MCF 10A (cell line): ENCODE data around the gene BLM. TPM values are rescaled to one million over a fixed set of nuclear protein-coding genes. Genes with fewer than 3 reads are reported as not detected.

ENCODE experiments used
- BruUV-seq: library from RNA; stranded (reverse); fragments of 400-500 nt; replicated peaks from 2 replicates; lab custom pipeline; 2021; lab: Mats Ljungman, UMichigan
- CTCF ChIA-PET: fragments of 300-600 bp; sonication (Branson Sonifier 250); formaldehyde crosslinking; extraction: SDS; loops from one replicate; lab custom pipeline; 2021; ENCODE audit warnings: antibody characterized with exemption, inconsistent platforms; lab: Yijun Ruan, JAX
- POLR2A ChIA-PET: fragments of 300-600, 350-650 bp; sonication (Branson Sonifier 250); formaldehyde crosslinking; extraction: SDS; loops from one replicate; lab custom pipeline; 2020; ENCODE audit warnings: antibody characterized with exemption, inconsistent platforms; lab: Yijun Ruan, JAX
- DNase-seq: peaks from one replicate; pipeline ENCODE4 v3.0.0-alpha.2; 2018; ENCODE audit not compliant: unreplicated experiment
- H3K27ac Mint-ChIP-seq: one replicate; pipeline ENCODE4 v1.8.0; 2022; ENCODE audit warnings: mild to moderate bottlenecking, low read depth, mixed read lengths; ENCODE audit not compliant: unreplicated experiment
- H3K27me3 Mint-ChIP-seq: one replicate; pipeline ENCODE4 v1.8.0; 2022; ENCODE audit warnings: mixed read lengths; ENCODE audit not compliant: insufficient read depth, unreplicated experiment
- H3K36me3 Mint-ChIP-seq: one replicate; pipeline ENCODE4 v1.8.0; 2022; ENCODE audit warnings: mild to moderate bottlenecking, moderate library complexity, mixed read lengths; ENCODE audit not compliant: insufficient read depth, unreplicated experiment
- H3K4me1 Mint-ChIP-seq: one replicate; pipeline ENCODE4 v1.8.0; 2022; ENCODE audit warnings: mixed read lengths; ENCODE audit not compliant: insufficient read depth, unreplicated experiment
- H3K4me3 Mint-ChIP-seq: one replicate; pipeline ENCODE4 v1.8.0; 2022; ENCODE audit warnings: mild to moderate bottlenecking, moderate library complexity, mixed read lengths; ENCODE audit not compliant: unreplicated experiment
- H3K9me3 Mint-ChIP-seq: one replicate; pipeline ENCODE4 v1.8.0; 2022; ENCODE audit warnings: mixed read lengths; ENCODE audit not compliant: unreplicated experiment
- CTCF ChIP-seq: fragments of 200-600 bp; IDR thresholded peaks from one replicate; pipeline ENCODE4 v1.8.0; 2022; ENCODE audit warnings: antibody characterized with exemption, mild to moderate bottlenecking; ENCODE audit not compliant: unreplicated experiment
- intact Hi-C: fragments of 100-400 bp; cut with micrococcal nuclease; formaldehyde crosslinking; loops from 2 replicates; pipeline ENCODE4 v1.14.1; 2022
- total RNA-seq: library from RNA; stranded (reverse); gene quantifications from 2 replicates; pipeline ENCODE4 v1.2.3, GENCODE V29; 2022

BLM gene
- total RNA-seq, 1 experiment from 2014 or later = 5.2 TPM

- H3K9me3 Mint-ChIP-seq = no peaks in the 10 kb centered on the region
Observed at GRCh38 chr15:90701048-90701447, 16.1 kb upstream of the BLM start.

GRCh38 chr15:90701880-90702630, 15.1 kb upstream of the BLM start:
- ChIA-PET CTCF (interaction anchor here (0.7 to 2.1 kb wide), 3 partner anchors 52 to 184 kb away, joined by 3 to 6 read pairs (median 4); no protein-coding TSS in a partner anchor), POLR2A (no interaction called here)
- H3K4me3 Mint-ChIP-seq = no peak overlapping the region
- intact Hi-C loops = no loop called here
- no peaks in the 10 kb centered on the region for H3K9me3 Mint-ChIP-seq
- H3K4me1 Mint-ChIP-seq = no peaks in the 10 kb centered on the region
- no TSS peak for BruUV-seq
- DNase-seq = no peak
- H3K27ac Mint-ChIP-seq = no peak overlapping the region
- TF ChIP-seq CTCF = no peak
- no peaks in the 10 kb centered on the region for H3K27me3 Mint-ChIP-seq
- no peaks in the 10 kb centered on the region for H3K36me3 Mint-ChIP-seq

More at GRCh38 chr15:90701048-90701447, 16.1 kb upstream of the BLM start:
- BruUV-seq = no TSS peak
- H3K27ac Mint-ChIP-seq = no peak overlapping the region
- CTCF ChIA-PET = interaction anchor here (0.7 to 2.1 kb wide), 5 partner anchors 20 to 232 kb away, joined by 3 to 6 read pairs (median 3); no protein-coding TSS in a partner anchor
- POLR2A ChIA-PET = no interaction called here
- H3K36me3 Mint-ChIP-seq = no peaks in the 10 kb centered on the region
- no peaks in the 10 kb centered on the region for H3K27me3 Mint-ChIP-seq
- DNase-seq = no peak
- no peak overlapping the region for H3K4me3 Mint-ChIP-seq
- intact Hi-C loops = no loop called here
- H3K4me1 Mint-ChIP-seq = no peaks in the 10 kb centered on the region
- no peak for TF ChIP-seq CTCF

- H3K4me1 Mint-ChIP-seq = no peaks in the 10 kb centered on the region
- no peak overlapping the region for H3K4me3 Mint-ChIP-seq
- intact Hi-C loops = no loop called here
- DNase-seq = no peak
- TF ChIP-seq CTCF = no peak
- no peaks in the 10 kb centered on the region for H3K27me3 Mint-ChIP-seq
- POLR2A ChIA-PET = no interaction called here
- CTCF ChIA-PET = no interaction called here
- no peaks in the 10 kb centered on the region for H3K9me3 Mint-ChIP-seq
- H3K36me3 Mint-ChIP-seq = no peaks in the 10 kb centered on the region
- no TSS peak for BruUV-seq
- H3K27ac Mint-ChIP-seq = no peak overlapping the region
Observed at GRCh38 chr15:90703455-90703854, 13.7 kb upstream of the BLM start.

- peaks cover 2% of the 10 kb centered on the region for H3K4me1 Mint-ChIP-seq
- no peak overlapping the region for H3K27ac Mint-ChIP-seq
- CTCF ChIA-PET = interaction anchor here (0.6 kb wide), 1 partner anchor 51 kb away, joined by 4 read pairs; no protein-coding TSS in a partner anchor
- H3K36me3 Mint-ChIP-seq = no peaks in the 10 kb centered on the region
- H3K27me3 Mint-ChIP-seq = no peaks in the 10 kb centered on the region
- no peak overlapping the region for H3K4me3 Mint-ChIP-seq
- H3K9me3 Mint-ChIP-seq = no peaks in the 10 kb centered on the region
- POLR2A ChIA-PET = interaction anchor here (0.9 to 1.4 kb wide), 2 partner anchors 10 to 12 kb away, joined by 4 to 5 read pairs; partner anchors contain the start of gene BLM
- no peak for TF ChIP-seq CTCF
- intact Hi-C loops = no loop called here
- no peak for DNase-seq
- BruUV-seq = no TSS peak
Observed at GRCh38 chr15:90705212-90705611, 11.9 kb upstream of the BLM start.
